ENCODE results near the gene TMEM38A.
A peak's percentile ranks its signal among the peaks of the same experiment; 100 is the strongest.
"Not testable (repeated sequence)": the region's sequence is repeated elsewhere in the genome, so short reads cannot be mapped to it uniquely, and the experiment has no call there.

Gene TMEM38A

DNA sequence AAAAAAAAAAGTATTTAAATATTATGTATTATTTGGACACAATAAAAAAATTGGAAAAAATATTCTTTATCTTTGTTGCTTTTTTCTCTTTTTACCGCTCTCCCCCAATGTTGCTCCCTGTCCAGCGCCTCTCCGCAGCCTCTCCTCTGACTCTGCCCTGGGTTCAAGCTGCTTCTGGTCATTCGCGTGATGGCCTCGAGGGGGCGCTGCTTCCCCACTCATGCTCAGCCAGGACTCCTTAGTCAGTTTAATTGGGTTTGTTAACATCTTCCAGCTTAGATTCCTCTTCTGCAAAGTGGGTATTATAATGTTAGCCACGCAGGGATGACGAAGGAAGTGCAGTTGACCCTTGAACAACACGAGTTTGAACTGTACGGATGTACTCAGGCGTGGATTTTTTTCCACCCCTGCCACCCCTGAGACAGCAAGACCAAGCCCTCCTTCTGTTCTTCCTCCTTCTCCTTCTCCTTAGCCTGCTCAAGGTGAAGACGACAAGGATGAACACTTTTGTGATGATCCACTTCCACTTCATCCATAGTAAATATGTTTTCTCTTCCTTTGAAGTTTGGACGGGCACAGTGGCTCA is 53.9 kb downstream of the TMEM38A start:
- no peak overlapping the region for H3K4me3 ChIP-seq (ENCODE audit: control insufficient read depth, low read depth, low read length)
- peak; percentile 84 for TF ChIP-seq CTCF (IDR thresholded peaks at IDR 0.05; ENCODE audit: control insufficient read depth, insufficient read depth, low read depth, low read length, missing control alignments)
- DNase-seq (ENCODE audit: low read depth) = no peak

DNA sequence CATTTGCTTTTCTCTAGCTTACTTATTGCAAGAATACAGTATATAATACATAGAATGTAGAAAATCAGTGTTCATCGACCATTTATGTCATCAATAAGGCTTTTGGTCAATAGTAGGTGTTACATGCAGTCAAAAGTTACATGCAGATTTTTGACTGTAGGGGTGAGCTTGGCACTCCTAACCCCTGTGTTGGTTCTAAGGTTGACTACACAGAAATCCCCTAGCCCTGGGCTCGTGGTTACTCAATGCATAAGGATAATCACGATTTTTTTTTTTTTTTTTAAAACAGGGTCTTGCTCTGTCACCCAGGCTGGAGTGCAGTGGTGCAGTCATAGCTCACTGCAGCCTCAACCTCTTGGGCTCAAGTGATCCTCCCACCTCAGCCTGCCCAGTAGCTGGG is 54.7 kb downstream of the TMEM38A start:
- TF ChIP-seq CTCF (IDR thresholded peaks at IDR 0.05; ENCODE audit: control insufficient read depth, insufficient read depth, low read depth, low read length, missing control alignments) = no peak
- DNase-seq (ENCODE audit: low read depth) = no peak
- no peak overlapping the region for H3K4me3 ChIP-seq (ENCODE audit: control insufficient read depth, low read depth, low read length)

- no peak overlapping the region for H3K4me3 ChIP-seq (ENCODE audit: control insufficient read depth, low read depth, low read length)
Measured at GRCh38 chr19:16721051-16721450, 60.1 kb downstream of the TMEM38A start.

DNA sequence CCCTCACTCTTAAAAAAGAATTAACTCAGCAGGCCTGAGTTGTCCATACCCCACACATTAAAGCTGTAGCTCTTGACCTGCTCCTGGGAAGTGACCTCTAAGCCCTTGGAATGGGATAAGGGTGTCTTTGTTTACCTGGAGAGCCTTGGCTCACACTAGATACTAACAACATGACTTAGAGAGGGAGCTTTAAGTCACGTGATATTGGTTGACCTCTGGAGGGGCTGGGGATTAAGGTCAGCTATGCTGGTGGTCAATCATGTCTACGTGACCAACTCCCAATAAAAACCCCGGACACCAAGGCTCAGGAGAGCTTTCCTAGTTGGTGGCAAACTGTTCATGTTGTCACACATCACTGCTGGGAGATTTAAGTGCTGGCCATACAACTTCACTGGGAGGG is 61.7 kb downstream of the TMEM38A start:
- no peak for TF ChIP-seq CTCF (IDR thresholded peaks at IDR 0.05; ENCODE audit: control insufficient read depth, insufficient read depth, low read depth, low read length, missing control alignments)
- no peak for DNase-seq (ENCODE audit: low read depth)
- H3K4me3 ChIP-seq (ENCODE audit: control insufficient read depth, low read depth, low read length) = no peak overlapping the region

More at GRCh38 chr19:16721051-16721450, 60.1 kb downstream of the TMEM38A start:
- no peak for DNase-seq (ENCODE audit: low read depth)
- no peak for TF ChIP-seq CTCF (IDR thresholded peaks at IDR 0.05; ENCODE audit: control insufficient read depth, insufficient read depth, low read depth, low read length, missing control alignments)

- no peak for DNase-seq (ENCODE audit: low read depth)
- TF ChIP-seq CTCF (IDR thresholded peaks at IDR 0.05; ENCODE audit: control insufficient read depth, insufficient read depth, low read depth, low read length, missing control alignments) = no peak
- H3K4me3 ChIP-seq (ENCODE audit: control insufficient read depth, low read depth, low read length) = no peak overlapping the region
Measured at GRCh38 chr19:16726916-16727315, 66.0 kb downstream of the TMEM38A start.

GRCh38 chr19:16735650-16736266 is 74.8 kb downstream of the TMEM38A start:
- H3K4me3 ChIP-seq (ENCODE audit: control insufficient read depth, low read depth, low read length); DNase-seq (ENCODE audit: low read depth): not testable (repeated sequence)

DNA sequence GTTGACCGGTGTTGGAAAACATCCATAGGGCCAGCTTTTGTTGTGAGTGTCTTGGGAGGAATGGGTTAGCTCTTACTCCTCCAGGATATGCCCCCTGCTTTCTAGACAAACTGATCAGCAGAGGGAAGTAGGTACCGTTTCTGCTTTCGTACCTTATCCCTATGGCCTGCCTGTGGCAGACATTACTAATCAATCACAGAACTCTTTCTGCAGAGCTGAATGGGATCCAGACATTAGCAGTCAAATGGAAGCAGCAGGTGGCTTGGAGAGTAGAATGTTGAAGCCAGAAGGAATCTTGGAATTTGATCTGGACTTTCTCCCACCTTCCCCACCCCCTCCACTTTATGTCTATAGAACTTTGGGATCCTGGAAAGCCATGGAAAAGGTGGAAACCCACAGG is 75.8 kb downstream of the TMEM38A start:
- TF ChIP-seq CTCF (IDR thresholded peaks at IDR 0.05; ENCODE audit: control insufficient read depth, insufficient read depth, low read depth, low read length, missing control alignments) = no peak
- no peak overlapping the region for H3K4me3 ChIP-seq (ENCODE audit: control insufficient read depth, low read depth, low read length)
- no peak for DNase-seq (ENCODE audit: low read depth)
